Breast epithelium (tissue), 3 donors: ENCODE data around the gene RMND5B.

Experiments
- POLR2A ChIP-seq: fragments of 450-650 bp; IDR thresholded peaks from one replicate; pipeline ENCODE4 v1.6.1; 2016; ENCODE audit warnings: antibody characterized with exemption, mild to moderate bottlenecking, moderate library complexity
- TF ChIP-seq, protein P1 (sequence below), 3 donors: fragments of 450-650 bp; IDR thresholded peaks; one replicate each; pipeline ENCODE4 v1.5.1; 2016 to 2017; ENCODE audit warnings: antibody characterized with exemption in 3 of 3, mild to moderate bottlenecking in 3 of 3, moderate library complexity in 3 of 3

GRCh38 chr5:178113841-178114324 is 16.9 kb upstream of the RMND5B start:
- TF ChIP-seq, protein P1, sequence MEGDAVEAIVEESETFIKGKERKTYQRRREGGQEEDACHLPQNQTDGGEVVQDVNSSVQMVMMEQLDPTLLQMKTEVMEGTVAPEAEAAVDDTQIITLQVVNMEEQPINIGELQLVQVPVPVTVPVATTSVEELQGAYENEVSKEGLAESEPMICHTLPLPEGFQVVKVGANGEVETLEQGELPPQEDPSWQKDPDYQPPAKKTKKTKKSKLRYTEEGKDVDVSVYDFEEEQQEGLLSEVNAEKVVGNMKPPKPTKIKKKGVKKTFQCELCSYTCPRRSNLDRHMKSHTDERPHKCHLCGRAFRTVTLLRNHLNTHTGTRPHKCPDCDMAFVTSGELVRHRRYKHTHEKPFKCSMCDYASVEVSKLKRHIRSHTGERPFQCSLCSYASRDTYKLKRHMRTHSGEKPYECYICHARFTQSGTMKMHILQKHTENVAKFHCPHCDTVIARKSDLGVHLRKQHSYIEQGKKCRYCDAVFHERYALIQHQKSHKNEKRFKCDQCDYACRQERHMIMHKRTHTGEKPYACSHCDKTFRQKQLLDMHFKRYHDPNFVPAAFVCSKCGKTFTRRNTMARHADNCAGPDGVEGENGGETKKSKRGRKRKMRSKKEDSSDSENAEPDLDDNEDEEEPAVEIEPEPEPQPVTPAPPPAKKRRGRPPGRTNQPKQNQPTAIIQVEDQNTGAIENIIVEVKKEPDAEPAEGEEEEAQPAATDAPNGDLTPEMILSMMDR (IDR thresholded peaks at IDR 0.05) = no peak
- no peak for TF ChIP-seq POLR2A
